ENCODE data around the gene PSME4. TPM values are rescaled to one million over a fixed set of nuclear protein-coding genes. Genes with fewer than 3 reads are reported as not detected.

The PSME4 gene
- polyA plus RNA-seq, 4 donors, result 53.1 to 64.6 (median 58.7) TPM

- DNase-seq (ENCODE audit: low read depth in 4 of 4, low spot score in 3 of 4), result no peak
Measured at GRCh38 chr2:53903011-53903410, 67.8 kb downstream of the PSME4 start.

- no peak for DNase-seq (ENCODE audit: low read depth in 4 of 4, low spot score in 3 of 4)
Measured at GRCh38 chr2:53901192-53901591, 69.6 kb downstream of the PSME4 start.

- DNase-seq (ENCODE audit: low read depth in 4 of 4, low spot score in 3 of 4), result no peak
Measured at GRCh38 chr2:53896864-53897263, 73.9 kb downstream of the PSME4 start.

GRCh38 chr2:53886406-53887280 lies 84.2 kb downstream of the PSME4 start:
- DNase-seq (ENCODE audit: low read depth in 4 of 4, low spot score in 3 of 4), result no peak

- no peak for DNase-seq (ENCODE audit: low read depth in 4 of 4, low spot score in 3 of 4)
Measured at GRCh38 chr2:53884883-53885282, 85.9 kb downstream of the PSME4 start.

GRCh38 chr2:53881986-53882385 lies 88.8 kb downstream of the PSME4 start:
- no peak for DNase-seq (ENCODE audit: low read depth in 4 of 4, low spot score in 3 of 4)

- no peak for DNase-seq (ENCODE audit: low read depth in 4 of 4, low spot score in 3 of 4)
Measured at GRCh38 chr2:53881360-53881759, 89.4 kb downstream of the PSME4 start.

- no peak for DNase-seq (ENCODE audit: low read depth in 4 of 4, low spot score in 3 of 4)
Measured at GRCh38 chr2:53880756-53881155, 90.0 kb downstream of the PSME4 start.

GRCh38 chr2:53877556-53877955 lies 93.2 kb downstream of the PSME4 start:
- no peak for DNase-seq (ENCODE audit: low read depth in 4 of 4, low spot score in 3 of 4)

- DNase-seq (ENCODE audit: low read depth in 4 of 4, low spot score in 3 of 4), result no peak
Measured at GRCh38 chr2:53877112-53877511, 93.7 kb downstream of the PSME4 start.

GRCh38 chr2:53874401-53874950 lies 96.3 kb downstream of the PSME4 start:
- no peak for DNase-seq (ENCODE audit: low read depth in 4 of 4, low spot score in 3 of 4)

- no peak for DNase-seq (ENCODE audit: low read depth in 4 of 4, low spot score in 3 of 4)
Measured at GRCh38 chr2:53867773-53868172, 103.0 kb downstream of the PSME4 start.

- no peak for DNase-seq (ENCODE audit: low read depth in 4 of 4, low spot score in 3 of 4)
Measured at GRCh38 chr2:53867169-53867568, 103.6 kb downstream of the PSME4 start.

- DNase-seq (ENCODE audit: low read depth in 4 of 4, low spot score in 3 of 4), result no peak
Measured at GRCh38 chr2:53865962-53866361, 104.8 kb downstream of the PSME4 start.

- DNase-seq (ENCODE audit: low read depth in 4 of 4, low spot score in 3 of 4), result no peak
Measured at GRCh38 chr2:53865264-53865663, 105.5 kb downstream of the PSME4 start.

GRCh38 chr2:53863538-53864227 lies 107.1 kb downstream of the PSME4 start:
- no peak for DNase-seq (ENCODE audit: low read depth in 4 of 4, low spot score in 3 of 4)

- DNase-seq (ENCODE audit: low read depth in 4 of 4, low spot score in 3 of 4), result no peak
Measured at GRCh38 chr2:53861824-53862223, 109.0 kb downstream of the PSME4 start.

- DNase-seq (ENCODE audit: low read depth in 4 of 4, low spot score in 3 of 4), result peak in 3 of 4 donors; percentile 8 to 27 (median 16)
Measured at GRCh38 chr2:53859206-53860181, 111.3 kb downstream of the PSME4 start, which contains the start of gene GPR75. GPR75 (minus strand) TSS chr2:53859967; CDS start chr2:53854756, 5,211 bp downstream.

GRCh38 chr2:53856272-53856671 lies 114.5 kb downstream of the PSME4 start:
- DNase-seq (ENCODE audit: low read depth in 4 of 4, low spot score in 3 of 4), result no peak

- DNase-seq (ENCODE audit: low read depth in 4 of 4, low spot score in 3 of 4), result no peak
Measured at GRCh38 chr2:53854678-53855077, 116.1 kb downstream of the PSME4 start.

All from right renal pelvis (tissue), 4 donors.